Activated CD4-positive, alpha-beta T cell treated with anti-CD3 and anti-CD28 coated beads for 36 hours (primary cell): ENCODE measurements around the gene ZNF189. TPM values are rescaled to one million over a fixed set of nuclear protein-coding genes. Genes with fewer than 3 reads are reported as not detected.

ENCODE experiments used
- ATAC-seq: fragments of 200-7000 bp; cut with Tn5 transposase; one replicate; pipeline ENCODE4 v1.10.0; 2021; ENCODE audit warnings: mild to moderate bottlenecking, moderate library complexity
- CTCF ChIA-PET: fragments of 350-600 bp; sonication (Branson Sonifier 250); formaldehyde crosslinking; loops from one replicate; lab custom pipeline; 2021; ENCODE audit warnings: antibody characterized with exemption; lab: Charles Lee
- POLR2A ChIA-PET: fragments of 350-600 bp; sonication (Branson Sonifier 250); formaldehyde crosslinking; loops from one replicate; lab custom pipeline; 2021; ENCODE audit warnings: antibody characterized with exemption, inconsistent platforms; lab: Charles Lee
- DNase-seq: peaks from one replicate; pipeline ENCODE4 v3.0.0-alpha.2; 2020
- H3K27ac Mint-ChIP-seq: one replicate; pipeline ENCODE4 v1.8.0; 2021; ENCODE audit warnings: mixed read lengths
- H3K27me3 Mint-ChIP-seq: one replicate; pipeline ENCODE4 v1.8.0; 2021; ENCODE audit warnings: mixed read lengths
- H3K36me3 Mint-ChIP-seq: one replicate; pipeline ENCODE4 v1.8.0; 2021; ENCODE audit warnings: low read depth, mixed read lengths
- H3K4me1 Mint-ChIP-seq: one replicate; pipeline ENCODE4 v1.8.0; 2021; ENCODE audit warnings: mixed read lengths
- H3K4me3 Mint-ChIP-seq: one replicate; pipeline ENCODE4 v1.8.0; 2021; ENCODE audit warnings: mild to moderate bottlenecking, moderate library complexity, mixed read lengths
- H3K9me3 Mint-ChIP-seq: one replicate; pipeline ENCODE4 v1.8.0; 2021; ENCODE audit warnings: low read depth, mixed read lengths
- intact Hi-C, 2 experiments: fragments of 100-400 bp; cut with DNase I in 1 of 2; cut with micrococcal nuclease in 1 of 2; formaldehyde crosslinking; loops; one replicate each; pipeline versions ENCODE4 v1.14.2 to v1.15.1; 2022 to 2024; cut with DNase I, micrococcal nuclease
- total RNA-seq, 2 experiments: library from RNA; stranded (reverse); gene quantifications; one replicate each; pipeline ENCODE4 v1.2.3, GENCODE V29; 2021

Gene ZNF189
- 10 to 100 TPM; 10.2 to 13.1 TPM for total RNA-seq

GRCh38 chr9:101398068-101398929 is at the start of gene ZNF189, which contains the start of gene MRPL50:
ZNF189 (plus strand) TSS chr9:101398851; CDS start chr9:101399157, 306 bp downstream.
MRPL50 (minus strand) TSS chr9:101398618; CDS start chr9:101398592, 26 bp downstream.
- Mint-ChIP-seq H3K4me1 (peaks cover 67% of the 10 kb centered on the region), H3K27me3 (no peaks in the 10 kb centered on the region), H3K27ac (peak within 1 kb of the TSS; percentile 100), H3K9me3 (peaks cover 17% of the 10 kb centered on the region), H3K4me3 (peak within 1 kb of the TSS; percentile 94), H3K36me3 (peaks cover 82% of the 10 kb centered on the region)
- DNase-seq (peak; percentile 98), ATAC-seq (peak; percentile 97)
- ChIA-PET POLR2A (interaction anchor here (0.6 to 1.5 kb wide), 3 partner anchors 9 to 135 kb away, joined by 4 to 9 read pairs (median 4); partner anchors contain the start of gene RNF20), CTCF (interaction anchor here (0.6 to 0.9 kb wide), 6 partner anchors 8 to 135 kb away, joined by 3 to 8 read pairs (median 4); partner anchors contain the start of gene RNF20)
- intact Hi-C loops, result loop anchor here (1.0 to 10.0 kb wide), 7 partner anchors 135 to 1491 kb away; partner anchors contain the start of genes INVS (in 2 of the 2), RNF20 (in 2 of the 2), ERP44 (in 1 of the 2) and STX17 (in 1 of the 2)

GRCh38 chr9:101350285-101350684 is 48.4 kb upstream of the ZNF189 start:
- Mint-ChIP-seq H3K9me3 (no peaks in the 10 kb centered on the region), H3K27me3 (peaks cover 12% of the 10 kb centered on the region), H3K4me1 (no peaks in the 10 kb centered on the region), H3K4me3 (no peak overlapping the region), H3K36me3 (no peaks in the 10 kb centered on the region), H3K27ac (no peak overlapping the region)
- no peak for ATAC-seq
- no peak for DNase-seq
- ChIA-PET CTCF (interaction anchor here (1.0 kb wide), 1 partner anchor 9 kb away, joined by 3 read pairs; no protein-coding TSS in a partner anchor), POLR2A (no interaction called here)
- intact Hi-C loops, result no loop called here

- no peak overlapping the region for H3K4me3 Mint-ChIP-seq
- no peaks in the 10 kb centered on the region for H3K9me3 Mint-ChIP-seq
- H3K27me3 Mint-ChIP-seq, result peaks cover 11% of the 10 kb centered on the region
- ATAC-seq (no peak), DNase-seq (no peak)
- ChIA-PET POLR2A (no interaction called here), CTCF (no interaction called here)
- no peaks in the 10 kb centered on the region for H3K4me1 Mint-ChIP-seq
- no peak overlapping the region for H3K27ac Mint-ChIP-seq
- H3K36me3 Mint-ChIP-seq, result no peaks in the 10 kb centered on the region
- intact Hi-C loops, result no loop called here
Measured at GRCh38 chr9:101352892-101353463, 45.7 kb upstream of the ZNF189 start.

- DNase-seq (no peak), ATAC-seq (no peak)
- intact Hi-C loops, result no loop called here
- H3K27me3 Mint-ChIP-seq, result peaks cover 11% of the 10 kb centered on the region
- ChIA-PET CTCF (no interaction called here), POLR2A (no interaction called here)
- no peak overlapping the region for H3K27ac Mint-ChIP-seq
- no peaks in the 10 kb centered on the region for H3K36me3 Mint-ChIP-seq
- no peak overlapping the region for H3K4me3 Mint-ChIP-seq
- H3K9me3 Mint-ChIP-seq, result no peaks in the 10 kb centered on the region
- no peaks in the 10 kb centered on the region for H3K4me1 Mint-ChIP-seq
Measured at GRCh38 chr9:101353683-101354082, 45.0 kb upstream of the ZNF189 start.

GRCh38 chr9:101354143-101354764 is 44.4 kb upstream of the ZNF189 start:
- intact Hi-C loops, result no loop called here
- Mint-ChIP-seq H3K4me1 (no peaks in the 10 kb centered on the region), H3K4me3 (no peak overlapping the region), H3K36me3 (no peaks in the 10 kb centered on the region), H3K27ac (no peak overlapping the region), H3K27me3 (peaks cover 8% of the 10 kb centered on the region), H3K9me3 (no peaks in the 10 kb centered on the region)
- ChIA-PET CTCF (no interaction called here), POLR2A (no interaction called here)
- DNase-seq (no peak), ATAC-seq (no peak)

- Mint-ChIP-seq H3K27me3 (peaks cover 8% of the 10 kb centered on the region), H3K4me3 (no peak overlapping the region), H3K36me3 (no peaks in the 10 kb centered on the region), H3K4me1 (no peaks in the 10 kb centered on the region), H3K27ac (no peak overlapping the region), H3K9me3 (no peaks in the 10 kb centered on the region)
- intact Hi-C loops, result no loop called here
- CTCF ChIA-PET, result no interaction called here
- POLR2A ChIA-PET, result no interaction called here
- no peak for DNase-seq
- ATAC-seq, result no peak
Measured at GRCh38 chr9:101354765-101355708, 43.6 kb upstream of the ZNF189 start.

GRCh38 chr9:101356619-101357018 is 42.0 kb upstream of the ZNF189 start:
- Mint-ChIP-seq H3K4me3 (no peak overlapping the region), H3K9me3 (no peaks in the 10 kb centered on the region), H3K4me1 (no peaks in the 10 kb centered on the region), H3K36me3 (no peaks in the 10 kb centered on the region), H3K27me3 (peaks cover 8% of the 10 kb centered on the region), H3K27ac (no peak overlapping the region)
- intact Hi-C loops, result no loop called here
- CTCF ChIA-PET, result interaction anchor here (0.5 to 1.2 kb wide), 3 partner anchors 14 to 1388 kb away, joined by 3 to 5 read pairs (median 3); no protein-coding TSS in a partner anchor
- POLR2A ChIA-PET, result no interaction called here
- no peak for ATAC-seq
- no peak for DNase-seq

- intact Hi-C loops, result no loop called here
Measured at GRCh38 chr9:101359679-101360078, 39.0 kb upstream of the ZNF189 start.

GRCh38 chr9:101360647-101361046 is 38.0 kb upstream of the ZNF189 start:
- intact Hi-C loops, result no loop called here
- ATAC-seq, result no peak
- Mint-ChIP-seq H3K4me3 (no peak overlapping the region), H3K27me3 (peaks cover 4% of the 10 kb centered on the region), H3K36me3 (no peaks in the 10 kb centered on the region), H3K9me3 (no peaks in the 10 kb centered on the region), H3K27ac (no peak overlapping the region), H3K4me1 (no peaks in the 10 kb centered on the region)
- ChIA-PET CTCF (interaction anchor here (1.0 kb wide), 1 partner anchor 10 kb away, joined by 3 read pairs; no protein-coding TSS in a partner anchor), POLR2A (no interaction called here)
- DNase-seq, result no peak

More at GRCh38 chr9:101359679-101360078, 39.0 kb upstream of the ZNF189 start:
- H3K27me3 Mint-ChIP-seq, result peaks cover 4% of the 10 kb centered on the region
- no peaks in the 10 kb centered on the region for H3K36me3 Mint-ChIP-seq
- POLR2A ChIA-PET, result no interaction called here
- H3K9me3 Mint-ChIP-seq, result no peaks in the 10 kb centered on the region
- no peak overlapping the region for H3K4me3 Mint-ChIP-seq
- H3K27ac Mint-ChIP-seq, result no peak overlapping the region
- ATAC-seq, result no peak
- DNase-seq, result no peak
- CTCF ChIA-PET, result no interaction called here
- no peaks in the 10 kb centered on the region for H3K4me1 Mint-ChIP-seq

- intact Hi-C loops, result no loop called here
- H3K4me3 Mint-ChIP-seq, result no peak overlapping the region
- no peak overlapping the region for H3K27ac Mint-ChIP-seq
- H3K4me1 Mint-ChIP-seq, result no peaks in the 10 kb centered on the region
- DNase-seq, result no peak
- POLR2A ChIA-PET, result no interaction called here
- no peaks in the 10 kb centered on the region for H3K9me3 Mint-ChIP-seq
- peaks cover 5% of the 10 kb centered on the region for H3K27me3 Mint-ChIP-seq
- CTCF ChIA-PET, result no interaction called here
- ATAC-seq, result no peak
- no peaks in the 10 kb centered on the region for H3K36me3 Mint-ChIP-seq
Measured at GRCh38 chr9:101362450-101362849, 36.2 kb upstream of the ZNF189 start.
